ENCODE measurements around the gene STK39.

The STK39 gene

DNA sequence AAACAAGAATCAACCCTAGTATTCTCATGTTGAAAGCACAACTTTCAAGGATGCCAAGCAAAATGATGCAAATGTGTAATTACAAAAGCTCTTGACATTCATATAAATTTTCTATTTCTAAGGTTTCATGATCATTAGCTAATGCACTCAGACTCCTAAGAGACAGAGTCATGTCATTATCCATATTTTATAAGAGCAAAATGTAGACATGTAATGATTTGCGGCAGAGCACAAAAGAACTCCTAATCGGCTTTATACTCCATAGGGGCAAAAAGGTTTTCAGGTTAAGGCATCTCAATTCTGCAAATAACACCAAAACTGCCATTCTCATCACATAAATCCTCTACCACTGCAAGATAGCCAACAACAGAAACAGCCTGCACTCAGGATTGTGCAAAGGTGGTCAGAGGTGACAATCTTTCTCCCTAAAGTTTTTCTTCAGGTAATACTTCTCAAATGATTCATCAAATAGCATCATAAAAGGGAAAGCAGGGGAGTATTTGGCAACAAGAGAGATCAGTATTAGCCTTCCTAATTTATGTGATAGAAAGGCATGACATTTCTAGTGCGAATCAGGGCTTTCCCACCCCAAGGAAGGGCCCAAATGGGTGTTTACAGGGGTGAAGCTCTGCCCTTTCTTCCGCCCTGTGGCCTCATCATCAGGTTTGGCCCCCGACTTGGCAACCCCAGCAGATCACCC lies 64.7 kb downstream of the STK39 start:
- no peak for DNase-seq

DNA sequence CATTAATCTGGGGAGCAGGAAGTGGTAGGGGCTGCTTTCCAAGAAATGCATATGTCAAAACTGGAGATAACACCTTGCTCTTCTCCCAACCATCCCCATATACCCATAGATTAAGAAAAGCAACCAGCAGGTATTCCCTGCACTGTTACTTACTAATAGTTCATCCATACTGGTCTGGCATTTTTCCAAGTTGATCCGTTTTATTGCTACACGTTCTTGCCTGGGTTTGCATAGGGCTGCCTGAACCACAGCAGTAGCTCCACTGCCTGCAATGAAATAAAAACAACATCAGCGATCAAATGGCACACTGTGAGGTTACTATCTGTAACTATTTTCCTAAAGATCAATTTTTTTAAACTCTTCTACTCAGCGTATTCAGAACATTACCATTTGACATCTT lies 65.6 kb downstream of the STK39 start:
- peak; percentile 25 for DNase-seq

DNA sequence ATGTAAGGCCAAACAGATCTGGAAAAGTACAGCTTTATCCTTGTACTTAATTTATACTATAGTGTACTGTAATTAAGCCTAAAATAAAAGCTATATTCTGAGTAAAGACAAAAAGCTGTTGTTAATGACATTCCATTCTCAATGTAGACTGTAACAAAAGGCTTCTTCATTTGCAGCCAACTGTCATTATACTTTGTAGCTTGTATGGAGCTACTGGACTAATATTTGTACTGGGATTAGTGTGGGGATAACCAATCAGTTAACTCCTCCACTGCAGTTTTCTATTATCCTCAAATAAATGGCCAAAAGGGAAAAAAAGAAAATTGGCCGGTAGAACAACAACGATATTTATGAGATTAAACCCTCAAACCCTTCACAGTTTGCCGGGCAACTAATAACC lies 66.5 kb downstream of the STK39 start:
- DNase-seq, result peak; percentile 36

DNA sequence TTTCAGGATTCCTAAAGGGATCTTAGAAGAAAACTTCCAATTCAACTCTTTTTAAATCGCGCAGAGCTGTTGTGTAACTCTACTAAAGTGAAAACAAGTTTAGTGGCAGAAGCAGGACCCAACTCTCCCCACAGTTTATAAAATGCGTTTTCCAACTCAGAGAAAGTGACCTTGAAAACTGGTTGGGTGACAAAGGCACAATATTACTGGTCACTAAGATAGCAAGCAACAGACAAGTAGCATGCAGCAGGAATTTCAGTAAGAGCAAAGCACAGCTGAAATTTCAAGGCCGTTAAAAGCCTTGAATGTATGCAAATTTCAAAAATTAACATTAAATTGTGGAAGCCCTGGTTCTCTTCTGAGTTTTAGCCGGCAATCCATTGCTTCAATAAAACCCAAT lies 66.9 kb downstream of the STK39 start:
- no peak for DNase-seq

DNA sequence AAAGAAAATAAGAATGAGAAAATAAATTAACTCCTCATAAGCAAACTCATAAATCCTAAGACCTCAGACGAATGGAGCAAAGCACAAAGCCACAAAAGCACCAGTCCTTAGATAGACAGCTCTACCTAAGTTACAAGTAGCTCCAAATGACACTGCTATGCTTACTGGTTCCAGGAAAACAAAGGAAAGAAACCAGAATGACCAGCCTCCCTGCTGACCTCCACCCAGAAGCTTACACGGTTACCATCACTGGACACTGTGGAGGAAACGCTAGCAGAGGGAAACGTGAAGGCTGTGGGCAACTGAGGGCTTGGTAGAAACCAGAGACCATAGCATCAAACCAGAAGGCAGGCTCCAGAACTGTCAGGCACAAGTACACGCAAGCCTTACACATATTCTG lies 67.8 kb downstream of the STK39 start:
- DNase-seq, result no peak

DNA sequence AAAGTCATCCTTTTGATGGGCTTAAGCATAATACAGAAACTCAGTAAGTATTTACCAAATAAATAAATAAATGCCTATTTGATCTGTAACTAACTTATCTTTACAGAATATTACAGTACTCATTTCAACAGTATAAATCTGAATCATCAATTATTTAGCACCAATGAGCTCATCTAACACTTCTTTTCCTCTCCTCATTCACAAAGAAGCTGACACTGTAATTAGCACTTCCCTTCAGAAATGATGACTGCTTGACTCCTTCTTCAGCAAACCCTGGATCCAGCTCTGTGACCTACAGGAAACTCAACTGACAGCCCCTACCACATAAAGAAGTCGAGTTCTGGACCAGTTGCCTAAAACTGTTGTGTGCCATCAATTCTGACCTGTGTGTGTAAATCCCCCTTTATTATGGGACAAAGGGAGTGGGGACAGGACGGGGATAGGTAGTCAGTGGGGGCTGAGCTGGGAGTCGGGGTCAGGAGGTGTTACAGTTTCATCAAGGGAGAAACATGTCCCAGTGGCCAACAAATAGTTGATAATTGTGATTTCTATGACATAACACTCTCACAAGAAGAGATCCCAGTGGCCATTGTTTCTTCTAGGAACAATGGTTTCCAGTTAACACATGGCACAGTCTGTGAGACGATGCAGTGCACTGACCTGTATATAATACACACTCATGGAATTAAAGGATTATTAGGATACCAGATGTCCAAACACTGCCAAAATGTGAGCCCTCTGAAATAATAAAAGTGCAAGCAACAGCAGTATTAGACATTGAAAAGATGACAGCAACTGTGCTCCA lies 68.7 kb downstream of the STK39 start:
- no peak for DNase-seq

DNA sequence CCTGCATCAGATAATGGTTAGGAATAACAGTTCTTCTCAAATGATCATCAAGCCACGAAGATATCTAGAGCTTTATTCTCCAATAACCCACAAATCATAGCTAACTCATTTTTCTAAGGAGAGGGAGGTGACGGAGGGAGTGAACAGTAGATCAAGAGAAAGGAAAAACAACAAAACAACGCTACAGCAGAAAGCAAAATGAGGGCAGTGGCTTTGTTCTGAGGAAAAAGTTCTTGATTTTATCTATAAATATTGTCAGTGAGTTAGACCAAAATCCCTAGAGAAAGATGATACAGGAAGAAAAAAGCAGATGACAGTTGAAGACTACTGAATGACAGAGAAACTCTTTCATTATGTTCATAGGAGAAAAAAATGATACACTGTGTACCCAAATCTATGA lies 71.0 kb downstream of the STK39 start:
- DNase-seq, result no peak

DNA sequence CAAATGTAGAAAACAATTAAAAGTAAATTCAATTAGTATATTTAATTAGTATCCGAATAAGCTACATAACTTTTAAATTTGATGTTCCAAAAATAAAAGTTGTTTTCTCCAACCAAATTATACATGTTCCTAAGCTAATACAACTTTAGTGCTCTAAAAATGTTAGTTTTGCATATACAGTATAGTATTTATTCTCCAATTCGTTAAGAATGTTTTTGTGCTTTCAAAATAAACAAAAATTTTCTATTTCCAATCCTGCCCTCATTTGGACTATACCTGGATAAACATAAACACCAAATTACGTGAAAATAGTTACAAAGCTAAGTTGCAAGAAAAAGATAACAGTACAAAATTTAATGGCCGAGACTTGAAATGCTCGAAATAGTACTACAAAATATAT lies 71.9 kb downstream of the STK39 start:
- no peak for DNase-seq

DNA sequence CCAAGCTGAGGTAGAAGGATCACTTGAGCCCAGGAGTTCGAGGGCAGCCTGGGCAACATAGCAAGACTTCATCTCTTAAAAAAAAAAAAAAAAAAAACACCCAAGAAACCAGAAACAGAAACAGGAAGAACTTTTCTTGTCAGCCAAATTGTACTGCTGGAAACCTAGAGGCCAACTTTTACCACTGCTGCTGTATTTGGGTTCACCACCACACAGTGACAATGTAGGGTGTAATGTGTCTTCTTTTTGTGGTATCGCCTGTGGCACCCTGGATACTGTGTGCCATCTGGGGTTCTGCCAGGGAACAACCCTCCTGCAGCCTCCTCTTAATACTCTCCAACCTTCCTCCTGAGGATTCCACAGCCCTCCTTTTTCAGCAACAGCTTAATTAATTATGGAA lies 72.6 kb downstream of the STK39 start:
- DNase-seq, result no peak

DNA sequence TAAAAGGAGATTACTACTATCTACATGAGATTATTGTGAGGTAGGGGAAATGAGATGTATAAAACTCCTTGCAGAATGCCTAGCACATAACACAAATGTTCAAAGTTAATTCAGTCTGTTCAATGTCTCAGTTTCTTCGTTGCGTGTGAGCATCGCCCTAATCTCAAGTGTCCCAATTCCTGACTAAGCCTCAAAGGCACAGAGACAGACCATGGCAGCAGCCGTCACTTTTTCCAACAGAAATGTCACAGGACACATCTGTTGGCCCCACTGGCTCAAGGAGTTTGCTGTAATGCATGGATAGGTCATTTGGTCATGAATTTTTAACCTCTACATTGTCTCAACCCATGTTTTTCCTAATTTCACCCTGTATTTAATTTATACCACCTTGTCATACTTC lies 75.3 kb downstream of the STK39 start:
- no peak for DNase-seq

DNA sequence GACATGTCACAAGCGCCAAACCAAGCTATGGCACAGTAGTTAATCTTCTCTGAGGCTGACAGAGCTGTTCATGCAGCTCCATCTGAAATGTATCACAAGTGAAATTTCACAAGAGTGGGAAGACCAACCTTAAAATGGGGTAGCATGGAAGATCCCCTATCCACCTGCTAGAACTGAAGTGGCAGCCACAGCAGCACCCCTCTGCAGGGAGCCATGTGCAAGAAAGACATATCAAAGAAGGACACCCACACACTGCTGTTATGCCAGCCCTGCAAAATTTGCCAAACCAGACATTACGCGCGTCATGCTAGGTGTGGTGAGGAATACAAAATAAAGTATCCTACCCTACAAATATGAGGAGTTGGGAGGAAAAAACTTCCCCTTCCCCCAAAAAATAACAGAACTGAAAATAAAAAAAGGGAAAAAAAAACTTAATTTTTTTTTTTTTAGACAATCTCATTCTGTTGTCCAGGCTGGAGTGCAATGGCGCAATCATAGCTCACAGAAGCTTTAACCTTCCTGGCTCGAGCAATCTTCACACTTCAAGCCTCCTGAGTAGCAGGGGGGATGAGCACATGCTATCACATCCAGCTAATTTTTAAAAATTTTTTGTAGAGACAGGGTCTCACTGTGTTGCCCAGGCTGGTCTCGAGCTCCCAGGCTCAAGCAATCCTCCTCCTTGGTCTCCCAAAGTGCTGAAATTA lies 76.2 kb downstream of the STK39 start:
- no peak for DNase-seq

DNA sequence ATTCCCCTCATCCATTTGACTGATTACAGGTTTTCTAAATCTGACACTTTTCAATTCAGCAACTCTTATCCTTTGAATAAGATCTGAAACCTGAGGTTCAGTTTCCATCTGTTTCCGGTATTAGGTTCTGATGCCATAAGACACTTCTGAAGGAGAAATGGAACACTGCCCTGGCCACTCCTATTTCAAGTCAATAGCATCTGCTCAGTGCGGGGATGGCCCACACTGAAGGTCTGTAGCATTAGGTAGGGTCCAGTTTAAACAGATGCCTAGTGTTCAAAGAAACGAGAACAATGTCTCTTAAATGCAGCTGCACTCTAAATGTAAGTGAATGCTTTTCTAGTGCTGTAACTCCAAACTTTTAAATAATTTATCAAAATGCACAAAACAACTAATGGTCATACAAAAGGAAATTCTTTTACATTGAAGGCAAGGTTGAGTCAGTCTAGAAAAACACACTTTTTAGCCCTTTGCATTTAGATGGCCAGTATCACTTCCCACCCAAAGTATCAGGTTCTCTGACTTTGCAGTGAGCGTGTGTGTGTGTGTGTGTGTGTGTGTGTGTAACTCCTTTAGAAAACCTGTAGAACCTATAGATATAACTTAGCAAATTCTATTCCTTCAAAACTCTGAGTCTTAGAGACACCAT lies 78.2 kb downstream of the STK39 start:
- peak; percentile 1 for DNase-seq

DNA sequence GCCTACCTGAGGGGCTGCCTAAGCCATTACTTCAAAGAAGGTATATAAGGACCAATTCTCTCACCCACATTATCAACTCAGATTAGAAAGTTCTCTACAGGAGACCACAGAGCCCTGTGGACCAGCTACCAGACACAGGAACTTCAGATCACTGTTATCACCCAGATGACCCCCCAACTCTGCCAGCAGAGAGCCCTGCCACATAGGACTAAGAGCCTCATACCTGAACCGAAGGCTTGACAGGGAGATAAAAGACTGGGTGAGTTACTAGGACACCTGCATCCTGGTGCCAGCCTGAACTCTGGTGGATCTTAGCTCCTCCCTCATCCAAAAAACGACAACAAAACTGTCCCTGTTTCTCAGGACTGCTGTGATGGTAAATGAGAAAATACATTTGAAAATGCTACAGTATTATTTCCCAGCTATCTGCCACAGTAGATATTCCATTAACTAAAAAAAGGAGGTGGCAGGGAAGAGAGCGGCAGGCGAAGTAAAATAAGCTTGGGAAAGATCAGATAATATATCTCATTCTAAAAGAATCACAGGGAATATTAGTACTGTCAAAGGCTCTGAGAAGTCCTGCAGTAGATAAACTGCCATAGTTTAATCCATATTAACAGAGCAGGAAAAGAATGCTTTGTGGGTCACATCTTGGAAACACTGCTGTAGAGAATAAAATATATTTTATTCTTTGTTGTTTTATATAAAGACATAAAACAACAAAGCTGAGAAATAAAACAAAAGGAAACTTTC lies 79.7 kb downstream of the STK39 start:
- no peak for DNase-seq

DNA sequence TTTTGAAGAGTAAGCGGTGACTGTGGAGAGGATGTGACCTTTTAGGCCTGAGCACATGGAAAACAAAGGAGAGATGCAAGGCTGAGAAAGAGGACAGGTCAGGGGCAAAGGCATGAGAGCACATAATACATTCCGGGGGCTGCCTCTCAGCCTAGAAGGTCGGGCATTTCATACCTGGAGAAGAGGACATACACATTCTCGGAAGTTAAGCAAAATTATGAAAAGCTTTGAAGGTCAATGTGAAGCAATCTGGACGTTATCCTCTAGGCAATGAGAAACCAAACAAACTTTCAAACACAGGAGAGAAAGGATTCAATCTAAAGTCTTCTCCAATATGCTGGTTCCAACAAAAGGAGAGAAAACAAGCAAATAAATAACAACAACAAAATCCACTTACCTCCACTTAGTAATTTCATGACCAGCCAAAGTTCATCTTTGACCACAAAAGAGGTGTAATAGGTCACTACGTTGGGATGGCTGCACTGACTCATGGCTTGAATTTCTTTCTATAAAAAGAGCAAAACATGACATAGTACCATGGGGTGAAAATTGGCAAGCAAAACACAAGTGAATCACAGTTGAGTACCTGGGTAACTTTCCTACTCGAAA lies 80.4 kb downstream of the STK39 start:
- no peak for DNase-seq

DNA sequence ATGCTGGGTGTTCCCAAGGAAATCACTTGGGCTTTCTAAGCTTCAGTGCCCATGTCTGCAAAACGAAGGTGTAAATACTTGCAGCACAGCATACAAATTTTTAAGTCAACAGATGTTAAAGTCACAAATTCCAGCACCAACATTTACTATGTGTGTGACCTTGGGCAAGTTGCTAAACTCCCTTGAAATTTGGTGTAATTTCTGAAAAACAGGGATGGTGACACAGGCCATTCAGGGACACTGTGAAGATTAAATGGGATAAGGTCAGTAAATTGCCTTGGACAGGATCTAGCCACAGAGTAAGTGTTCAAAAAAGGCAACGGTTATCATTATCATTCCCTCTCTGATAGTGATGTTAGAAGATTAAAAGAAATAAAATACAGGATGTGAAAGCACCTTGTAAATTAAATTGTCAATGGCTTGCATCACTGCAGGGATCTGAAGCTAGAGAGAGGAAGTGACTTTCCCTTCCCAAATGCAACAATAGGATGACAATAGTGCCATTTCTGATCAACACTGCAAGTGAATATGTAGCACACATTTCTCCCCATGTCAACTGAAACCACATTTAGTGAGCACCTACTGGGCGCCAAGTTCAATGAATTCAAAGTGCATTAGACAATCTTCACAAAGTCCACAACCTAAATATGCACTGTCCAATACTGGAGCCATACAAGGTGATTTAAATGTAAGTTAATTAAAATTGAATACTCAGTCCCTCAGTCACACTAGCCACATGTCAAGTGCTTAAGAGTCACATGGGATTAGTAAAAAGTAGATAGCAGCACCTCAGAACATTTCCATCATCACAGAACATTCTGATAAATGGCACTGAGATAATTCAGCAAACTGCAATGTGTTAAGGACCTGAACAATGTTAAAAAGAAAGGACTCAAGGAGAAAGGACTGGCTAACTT lies 81.2 kb downstream of the STK39 start:
- no peak for DNase-seq

DNA sequence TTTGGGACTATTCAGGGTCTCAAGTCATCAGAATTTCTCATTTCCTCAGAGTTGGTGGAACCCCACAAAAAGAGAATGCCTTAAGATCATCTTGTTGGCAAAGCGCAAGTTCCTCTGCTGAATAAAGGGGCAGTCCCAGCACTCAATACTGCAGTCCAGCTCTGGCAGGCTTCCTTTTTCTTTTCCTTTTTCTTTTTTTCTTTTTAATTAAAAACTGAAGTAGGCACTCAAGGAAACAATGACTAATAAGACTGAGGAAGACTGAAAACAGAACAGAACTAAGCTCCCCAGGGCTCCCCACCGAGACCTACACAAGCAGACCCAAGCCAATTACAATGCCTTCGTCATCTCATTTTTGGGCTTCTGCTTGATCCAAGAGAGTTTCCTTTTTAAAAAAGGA lies 82.0 kb downstream of the STK39 start:
- DNase-seq, result no peak

DNA sequence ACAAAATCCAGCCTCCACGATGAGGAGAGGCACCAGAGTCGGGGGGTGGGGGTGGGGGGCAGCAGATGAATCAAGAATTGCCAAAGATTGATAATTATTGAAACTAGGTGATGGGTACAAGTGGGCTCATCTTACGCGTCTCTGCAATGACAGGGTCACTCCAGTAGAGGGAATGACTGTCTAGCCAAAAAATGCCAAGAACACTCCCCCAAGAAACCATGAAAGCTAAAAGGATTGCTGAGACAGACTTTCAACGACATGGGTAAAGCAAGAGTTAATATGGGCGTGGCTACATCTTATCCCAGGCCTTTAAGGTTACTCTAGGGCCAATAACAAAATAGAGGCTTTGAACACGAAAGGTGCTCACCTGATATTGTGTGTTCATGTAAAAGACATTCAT lies 86.5 kb downstream of the STK39 start:
- no peak for DNase-seq

DNA sequence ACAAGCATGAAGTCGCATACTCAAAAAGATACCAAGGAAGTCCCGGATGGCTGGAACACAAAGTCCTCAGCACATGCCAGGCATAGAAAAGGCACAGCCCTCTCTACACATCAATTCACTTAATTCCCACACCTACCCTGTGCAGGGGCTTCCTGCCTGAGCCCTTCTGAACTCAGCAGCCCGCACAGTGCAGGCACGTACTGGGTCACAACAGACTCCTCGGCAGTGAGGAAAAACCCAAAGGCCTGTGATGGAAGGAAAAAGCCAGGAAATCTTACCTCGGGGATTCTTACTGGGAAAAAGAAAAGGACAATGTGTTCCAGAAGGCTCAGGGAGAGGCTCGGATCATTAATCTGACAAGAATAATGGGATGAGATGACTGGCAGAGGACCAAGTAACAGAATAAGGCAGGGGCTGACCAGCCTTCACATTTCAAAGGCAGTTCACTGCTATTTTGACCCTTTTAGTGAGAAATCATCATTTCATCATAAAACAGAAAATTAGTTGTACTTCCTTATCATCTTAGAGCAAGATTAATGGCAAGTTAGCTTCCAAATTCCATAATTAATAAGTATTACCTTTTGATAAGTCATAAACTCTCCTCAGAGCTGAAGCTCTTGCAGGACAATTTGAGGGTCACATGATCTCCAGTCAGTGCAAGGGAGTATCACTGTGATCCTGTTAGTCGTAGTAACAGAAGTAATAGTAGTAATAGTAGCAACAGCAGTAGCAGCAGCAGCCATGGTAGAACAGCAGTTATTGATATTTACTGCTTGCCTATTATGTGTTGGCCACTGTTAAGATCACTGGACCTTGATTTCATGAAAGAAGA lies 87.4 kb downstream of the STK39 start:
- DNase-seq, result no peak

DNA sequence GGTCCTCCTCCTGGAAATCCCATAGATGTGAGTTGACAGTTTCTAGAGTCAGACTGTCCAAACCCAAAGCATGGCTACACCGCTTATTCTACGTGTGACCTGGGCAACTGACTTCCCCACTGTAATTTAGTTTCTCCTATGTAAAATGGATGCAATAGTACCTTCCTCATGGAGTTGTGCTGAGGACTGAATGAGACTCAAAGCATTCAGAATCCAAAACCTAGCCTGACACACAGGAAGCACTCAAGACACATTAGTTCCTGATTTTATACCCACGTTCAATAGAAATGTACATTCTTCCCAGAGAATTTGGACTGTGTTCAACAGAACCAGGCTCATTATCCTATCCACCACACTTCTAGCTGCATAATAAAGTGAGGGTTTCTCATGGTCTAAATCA lies 88.8 kb downstream of the STK39 start:
- DNase-seq, result no peak

DNA sequence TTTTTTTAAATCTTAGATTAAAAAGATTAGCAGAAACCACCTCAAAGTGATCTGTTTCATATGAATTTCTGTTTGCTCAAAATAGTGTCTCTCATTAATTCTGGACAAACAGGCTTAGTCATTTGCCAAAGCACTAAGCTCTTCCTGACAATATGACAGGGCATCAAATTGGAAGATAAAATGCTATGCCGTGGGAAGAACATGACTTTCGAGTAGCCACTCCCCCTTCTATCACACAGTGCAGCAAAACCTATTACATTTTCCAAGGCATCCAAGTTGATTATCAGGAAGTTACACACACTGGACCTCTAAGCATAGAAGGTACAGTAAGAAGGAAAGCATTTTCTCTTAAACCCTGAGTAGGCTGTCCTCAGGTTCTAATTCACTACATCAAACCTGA lies 89.5 kb downstream of the STK39 start:
- no peak for DNase-seq
